Fibroblast of lung (primary cell): ENCODE data around the gene KCNK2. TPM values are rescaled to one million over a fixed set of nuclear protein-coding genes. Genes with fewer than 3 reads are reported as not detected.

Experiments used
- DNase-seq, 2 donors: peaks; one replicate each; pipeline versions ENCODE4 v3.0.0 to v3.0.0-alpha.2; 2010; ENCODE audit warnings: low read depth in 2 of 2
- H2AFZ ChIP-seq: 2 replicates; pipeline ENCODE4 v1.5.1; 2012; ENCODE audit warnings: low read length, control low read depth, inconsistent platforms
- H3K27ac ChIP-seq: 2 replicates; pipeline ENCODE4 v1.5.1; 2011; ENCODE audit warnings: low read length, control low read depth; ENCODE audit not compliant: insufficient read depth
- H3K27me3 ChIP-seq: 2 replicates; pipeline ENCODE4 v1.5.1; 2011; ENCODE audit warnings: mild to moderate bottlenecking, low read length; ENCODE audit not compliant: control insufficient read depth, insufficient read depth
- H3K36me3 ChIP-seq: 2 replicates; pipeline ENCODE4 v1.5.1; 2011; ENCODE audit warnings: low read length; ENCODE audit not compliant: control insufficient read depth, insufficient read depth
- H3K4me1 ChIP-seq: 2 replicates; pipeline ENCODE4 v1.5.1; 2011; ENCODE audit warnings: low read length; ENCODE audit not compliant: control insufficient read depth, insufficient read depth; ENCODE audit errors: extremely low read depth
- H3K4me2 ChIP-seq: 2 replicates; pipeline ENCODE4 v1.5.1; 2011; ENCODE audit warnings: low read length, control low read depth; ENCODE audit not compliant: insufficient read depth; ENCODE audit errors: extremely low read depth
- H3K4me3 ChIP-seq, 4 experiments: fragments of 200-600 bp in 1 of 4; sonication (generic) in 1 of 4; replicated peaks in 1 of 4; 2 replicates each; pipeline ENCODE4 v1.5.1; 2011 to 2016; ENCODE audit warnings: low read length in 4 of 4, low read depth in 3 of 4, mild to moderate bottlenecking in 3 of 4, control low read depth in 2 of 4, inconsistent platforms in 1 of 4, mixed read lengths in 1 of 4; ENCODE audit not compliant: insufficient read depth in 1 of 4; ENCODE audit errors: control extremely low read depth in 1 of 4
- H3K79me2 ChIP-seq: 2 replicates; pipeline ENCODE4 v1.5.1; 2012; ENCODE audit warnings: mild to moderate bottlenecking, low read length, inconsistent platforms; ENCODE audit not compliant: control insufficient read depth, insufficient read depth
- H3K9ac ChIP-seq: 2 replicates; pipeline ENCODE4 v1.5.1; 2011; ENCODE audit warnings: mild to moderate bottlenecking, low read length, control low read depth; ENCODE audit not compliant: insufficient read depth
- H3K9me3 ChIP-seq: 2 replicates; pipeline ENCODE4 v1.5.1; 2012; ENCODE audit warnings: low read depth, low read length; ENCODE audit not compliant: control insufficient read depth, insufficient read depth
- H4K20me1 ChIP-seq: 2 replicates; pipeline ENCODE4 v1.5.1; 2011; ENCODE audit warnings: low read length; ENCODE audit not compliant: control insufficient read depth, insufficient read depth; ENCODE audit errors: extremely low read depth
- EZH2 ChIP-seq: IDR thresholded peaks from 2 replicates; pipeline ENCODE4 v1.5.1; 2012; ENCODE audit warnings: low read length, control low read depth, mild to moderate bottlenecking; ENCODE audit errors: missing control alignments
- polyA plus RNA-seq, 2 donors: library from polyadenylated mRNA; depleted of rRNA in 1 of 2; stranded (reverse) in 1 of 2; unstranded in 1 of 2; fragments of >200 nt; gene quantifications; 2 replicates each; pipeline ENCODE4 v1.2.1, GENCODE V29; 2011 to 2012; ENCODE audit warnings: missing spikeins in 1 of 2
- total RNA-seq: library from RNA; depleted of rRNA; stranded (reverse); fragments of >200 nt; gene quantifications from 2 replicates; pipeline ENCODE4 v1.2.1, GENCODE V29; 2014
- TF ChIP-seq, protein P1 (sequence below), 2 donors: IDR thresholded peaks in 1 of 2; conservative IDR thresholded peaks in 1 of 2; 1 replicate in 1 of 2; 2 replicates in 1 of 2; pipeline ENCODE4 v1.5.1; 2011 to 2012; ENCODE audit warnings: low read length in 2 of 2, control low read depth in 1 of 2, inconsistent platforms in 1 of 2, low read depth in 1 of 2, mild to moderate bottlenecking in 1 of 2

The KCNK2 gene
- total and polyA plus RNA-seq, 2 donors (not counting 1 experiment from before 2014, with no cell fraction given), result 6.4 to 25.6 TPM

DNA sequence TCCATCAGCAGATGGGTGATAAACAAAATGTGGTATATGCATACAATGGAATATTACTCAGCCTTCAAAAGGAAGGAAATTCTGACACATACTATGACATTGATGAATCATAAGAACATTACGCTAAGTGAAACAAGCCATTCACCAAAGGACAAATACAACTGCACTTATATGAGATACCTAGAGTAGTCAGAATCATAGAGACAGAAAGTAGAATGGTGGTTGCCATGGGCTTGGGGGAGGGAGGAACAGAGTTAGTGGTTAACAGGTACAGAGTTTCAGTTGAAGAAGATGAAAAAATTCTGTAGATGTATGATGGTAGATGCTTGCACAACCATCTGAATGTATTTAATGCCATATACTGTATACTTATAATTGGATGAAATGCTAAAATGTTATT is 39.1 kb upstream of the KCNK2 start:
- no peak for TF ChIP-seq EZH2
- TF ChIP-seq, protein P1, sequence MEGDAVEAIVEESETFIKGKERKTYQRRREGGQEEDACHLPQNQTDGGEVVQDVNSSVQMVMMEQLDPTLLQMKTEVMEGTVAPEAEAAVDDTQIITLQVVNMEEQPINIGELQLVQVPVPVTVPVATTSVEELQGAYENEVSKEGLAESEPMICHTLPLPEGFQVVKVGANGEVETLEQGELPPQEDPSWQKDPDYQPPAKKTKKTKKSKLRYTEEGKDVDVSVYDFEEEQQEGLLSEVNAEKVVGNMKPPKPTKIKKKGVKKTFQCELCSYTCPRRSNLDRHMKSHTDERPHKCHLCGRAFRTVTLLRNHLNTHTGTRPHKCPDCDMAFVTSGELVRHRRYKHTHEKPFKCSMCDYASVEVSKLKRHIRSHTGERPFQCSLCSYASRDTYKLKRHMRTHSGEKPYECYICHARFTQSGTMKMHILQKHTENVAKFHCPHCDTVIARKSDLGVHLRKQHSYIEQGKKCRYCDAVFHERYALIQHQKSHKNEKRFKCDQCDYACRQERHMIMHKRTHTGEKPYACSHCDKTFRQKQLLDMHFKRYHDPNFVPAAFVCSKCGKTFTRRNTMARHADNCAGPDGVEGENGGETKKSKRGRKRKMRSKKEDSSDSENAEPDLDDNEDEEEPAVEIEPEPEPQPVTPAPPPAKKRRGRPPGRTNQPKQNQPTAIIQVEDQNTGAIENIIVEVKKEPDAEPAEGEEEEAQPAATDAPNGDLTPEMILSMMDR (conservative IDR thresholded peaks at IDR 0.05 in 1 of 2, IDR thresholded peaks at IDR 0.05 in 1 of 2; ENCODE audit: low read depth in 1 of 2, low read length in 2 of 2), result no peak
- Histone ChIP-seq H3K9ac (no peak overlapping the region), H3K4me2 (no peak overlapping the region), H3K27ac (no peak overlapping the region), H3K27me3 (no peaks in the 10 kb centered on the region), H4K20me1 (no peaks in the 10 kb centered on the region), H3K36me3 (no peaks in the 10 kb centered on the region), H3K4me1 (no peaks in the 10 kb centered on the region), H2AFZ (no peak overlapping the region), H3K9me3 (no peaks in the 10 kb centered on the region), H3K79me2 (no peaks in the 10 kb centered on the region), H3K4me3 (no peak overlapping the region)
- DNase-seq, result no peak

DNA sequence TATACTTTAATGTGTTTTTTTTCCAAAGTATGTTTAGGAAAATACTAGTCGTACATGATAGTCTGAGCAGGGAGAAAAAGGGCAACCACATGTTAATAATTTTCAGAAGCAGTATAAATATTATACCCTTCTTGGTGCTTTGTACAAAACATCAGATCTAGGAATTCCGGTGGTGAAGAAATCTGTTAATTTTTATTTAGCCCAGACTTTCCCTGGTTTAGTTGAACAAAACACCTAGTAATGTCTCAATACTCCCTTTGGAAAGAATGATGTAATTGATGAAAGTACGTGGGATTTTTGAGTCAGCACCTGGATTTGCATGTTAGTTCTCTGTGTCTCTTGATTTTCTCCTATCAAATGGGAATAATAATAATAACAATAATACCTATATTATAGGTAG is 38.4 kb upstream of the KCNK2 start:
- Histone ChIP-seq H3K4me2 (no peak overlapping the region), H3K27ac (no peak overlapping the region), H4K20me1 (no peaks in the 10 kb centered on the region)

DNA sequence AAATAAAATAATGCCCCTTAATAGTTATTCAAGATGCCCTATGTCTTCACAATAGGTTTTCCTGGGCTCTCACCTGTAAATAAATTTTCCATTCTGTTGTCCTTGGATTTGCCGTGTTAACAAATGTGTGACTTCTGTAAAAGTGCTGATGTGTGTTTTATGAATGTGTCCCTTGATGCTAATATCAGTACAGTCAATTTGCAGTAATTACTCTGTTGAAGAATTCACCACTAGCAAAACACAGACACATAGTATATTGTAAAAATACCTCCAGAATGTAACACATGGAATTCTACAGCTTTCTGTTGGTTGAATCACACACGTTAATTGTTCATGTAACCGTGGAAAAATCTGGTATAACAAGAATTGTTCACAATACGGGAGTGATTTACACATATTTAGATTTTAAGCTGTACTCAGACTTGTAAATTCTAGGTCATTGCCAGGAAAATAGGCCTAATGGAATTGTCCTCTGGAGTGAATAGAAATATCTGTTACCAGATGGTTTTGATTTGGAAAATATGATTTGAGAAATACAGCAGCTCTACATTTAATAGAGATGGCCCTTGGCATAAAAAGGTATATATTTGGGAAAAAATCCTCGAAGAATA is 36.7 kb upstream of the KCNK2 start:
- H3K4me1 ChIP-seq, result no peaks in the 10 kb centered on the region
- no peaks in the 10 kb centered on the region for H3K27me3 ChIP-seq
- H4K20me1 ChIP-seq, result no peaks in the 10 kb centered on the region
- no peak overlapping the region for H3K4me3 ChIP-seq
- H3K79me2 ChIP-seq, result no peaks in the 10 kb centered on the region
- H2AFZ ChIP-seq, result no peak overlapping the region
- no peak overlapping the region for H3K27ac ChIP-seq
- no peak overlapping the region for H3K9ac ChIP-seq
- H3K36me3 ChIP-seq, result no peaks in the 10 kb centered on the region
- TF ChIP-seq, protein P1 (conservative IDR thresholded peaks at IDR 0.05 in 1 of 2, IDR thresholded peaks at IDR 0.05 in 1 of 2; ENCODE audit: low read depth in 1 of 2, low read length in 2 of 2), result no peak
- no peak for TF ChIP-seq EZH2
- H3K9me3 ChIP-seq, result no peaks in the 10 kb centered on the region
- no peak for DNase-seq
- no peak overlapping the region for H3K4me2 ChIP-seq

More for the DNA sequence above, 38.4 kb upstream of the KCNK2 start:
- no peaks in the 10 kb centered on the region for H3K4me1 ChIP-seq
- no peak for DNase-seq
- no peaks in the 10 kb centered on the region for H3K27me3 ChIP-seq
- no peak overlapping the region for H3K4me3 ChIP-seq
- H3K79me2 ChIP-seq, result no peaks in the 10 kb centered on the region
- H3K36me3 ChIP-seq, result no peaks in the 10 kb centered on the region
- TF ChIP-seq, protein P1 (conservative IDR thresholded peaks at IDR 0.05 in 1 of 2, IDR thresholded peaks at IDR 0.05 in 1 of 2; ENCODE audit: low read depth in 1 of 2, low read length in 2 of 2), result no peak
- no peak for TF ChIP-seq EZH2
- no peak overlapping the region for H2AFZ ChIP-seq
- no peak overlapping the region for H3K9ac ChIP-seq
- H3K9me3 ChIP-seq, result no peaks in the 10 kb centered on the region
